ENCODE data around the gene ZNF778. TPM values are rescaled to one million over a fixed set of nuclear protein-coding genes. Genes with fewer than 3 reads are reported as not detected.

ZNF778 gene
- total RNA-seq, 4 donors from 2014 or later = 3.4 to 10.7 (median 6.5) TPM

- peaks cover 48 to 95% (median 51%) of the 10 kb centered on the region in 3 donors for H3K36me3 ChIP-seq
- intact Hi-C loops (cut with DNase I) = no loop called here
- H3K27me3 ChIP-seq = no peaks in the 10 kb centered on the region
- H3K9me3 ChIP-seq = no peaks in the 10 kb centered on the region
- H3K4me1 ChIP-seq = no peaks in the 10 kb centered on the region
- no peak for DNase-seq
- 90 to 96% methylated on average over 4 to 8 of the region's 27 CpGs for WGBS, 2 donors
- H3K4me3 ChIP-seq = no peak overlapping the region
- TF ChIP-seq POLR2A (IDR thresholded peaks at IDR 0.05) = no peak
- TF ChIP-seq, protein P1, sequence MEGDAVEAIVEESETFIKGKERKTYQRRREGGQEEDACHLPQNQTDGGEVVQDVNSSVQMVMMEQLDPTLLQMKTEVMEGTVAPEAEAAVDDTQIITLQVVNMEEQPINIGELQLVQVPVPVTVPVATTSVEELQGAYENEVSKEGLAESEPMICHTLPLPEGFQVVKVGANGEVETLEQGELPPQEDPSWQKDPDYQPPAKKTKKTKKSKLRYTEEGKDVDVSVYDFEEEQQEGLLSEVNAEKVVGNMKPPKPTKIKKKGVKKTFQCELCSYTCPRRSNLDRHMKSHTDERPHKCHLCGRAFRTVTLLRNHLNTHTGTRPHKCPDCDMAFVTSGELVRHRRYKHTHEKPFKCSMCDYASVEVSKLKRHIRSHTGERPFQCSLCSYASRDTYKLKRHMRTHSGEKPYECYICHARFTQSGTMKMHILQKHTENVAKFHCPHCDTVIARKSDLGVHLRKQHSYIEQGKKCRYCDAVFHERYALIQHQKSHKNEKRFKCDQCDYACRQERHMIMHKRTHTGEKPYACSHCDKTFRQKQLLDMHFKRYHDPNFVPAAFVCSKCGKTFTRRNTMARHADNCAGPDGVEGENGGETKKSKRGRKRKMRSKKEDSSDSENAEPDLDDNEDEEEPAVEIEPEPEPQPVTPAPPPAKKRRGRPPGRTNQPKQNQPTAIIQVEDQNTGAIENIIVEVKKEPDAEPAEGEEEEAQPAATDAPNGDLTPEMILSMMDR (IDR thresholded peaks at IDR 0.05) = no peak
- no peak overlapping the region for H3K27ac ChIP-seq
Measured at GRCh38 chr16:89269805-89270665, 52.5 kb downstream of the ZNF778 start.

DNA sequence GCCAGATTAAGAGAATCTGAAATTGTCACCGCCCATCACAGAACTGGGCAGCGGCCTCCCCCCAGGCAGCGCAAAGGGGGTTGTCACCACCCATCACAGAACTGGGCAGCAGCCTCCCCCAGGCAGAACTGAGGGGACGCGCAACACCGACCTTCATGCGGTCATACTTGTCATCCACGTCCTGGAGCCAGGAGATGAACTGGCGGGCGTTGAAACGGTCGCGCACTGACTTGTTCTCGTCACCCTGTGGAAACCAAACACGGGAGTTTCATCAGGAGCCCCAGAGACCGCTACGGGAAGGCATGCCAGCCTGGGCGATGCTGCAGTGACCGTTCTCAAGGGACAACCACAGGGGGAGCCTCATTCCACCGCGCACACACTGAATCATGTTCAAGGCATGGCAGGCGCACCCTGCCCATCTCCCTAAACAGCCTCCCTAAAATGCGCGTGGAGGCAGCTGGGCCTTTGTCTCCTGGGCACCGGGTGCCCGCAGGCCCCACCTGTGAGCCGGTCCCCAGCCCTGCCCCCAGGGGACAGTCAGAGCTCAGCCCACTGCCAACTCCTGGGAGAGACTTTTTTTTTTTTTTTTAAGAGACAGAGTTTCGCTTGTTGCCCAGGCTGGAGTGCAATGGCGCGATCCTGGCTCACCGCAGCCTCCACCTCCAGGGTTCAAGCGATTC lies 53.3 kb downstream of the ZNF778 start:
- 96 to 98% methylated on average over 6 to 8 of the region's 32 CpGs for WGBS, 2 donors
- intact Hi-C loops (cut with DNase I) = no loop called here
- Histone ChIP-seq H3K27me3 (no peaks in the 10 kb centered on the region), H3K9me3 (no peaks in the 10 kb centered on the region), H3K4me1 (no peaks in the 10 kb centered on the region), H3K4me3 (no peak overlapping the region), H3K27ac (no peak overlapping the region), H3K36me3 (peaks cover 53 to 95% (median 54%) of the 10 kb centered on the region in 3 donors)
- no peak for DNase-seq
- TF ChIP-seq, protein P1 (IDR thresholded peaks at IDR 0.05) = no peak

GRCh38 chr16:89272631-89273030 lies 55.1 kb downstream of the ZNF778 start:
- no peak for DNase-seq
- Histone ChIP-seq H3K4me3 (no peak overlapping the region), H3K27me3 (no peaks in the 10 kb centered on the region), H3K36me3 (peaks cover 46 to 95% (median 55%) of the 10 kb centered on the region in 3 donors), H3K9me3 (no peaks in the 10 kb centered on the region), H3K27ac (no peak overlapping the region), H3K4me1 (no peaks in the 10 kb centered on the region)
- WGBS, 2 donors = 95 to 98% methylated on average over 6 of the region's 6 CpGs
- intact Hi-C loops (cut with DNase I) = no loop called here
- TF ChIP-seq POLR2A (IDR thresholded peaks at IDR 0.05) = no peak
- TF ChIP-seq, protein P1 (IDR thresholded peaks at IDR 0.05) = no peak

DNA sequence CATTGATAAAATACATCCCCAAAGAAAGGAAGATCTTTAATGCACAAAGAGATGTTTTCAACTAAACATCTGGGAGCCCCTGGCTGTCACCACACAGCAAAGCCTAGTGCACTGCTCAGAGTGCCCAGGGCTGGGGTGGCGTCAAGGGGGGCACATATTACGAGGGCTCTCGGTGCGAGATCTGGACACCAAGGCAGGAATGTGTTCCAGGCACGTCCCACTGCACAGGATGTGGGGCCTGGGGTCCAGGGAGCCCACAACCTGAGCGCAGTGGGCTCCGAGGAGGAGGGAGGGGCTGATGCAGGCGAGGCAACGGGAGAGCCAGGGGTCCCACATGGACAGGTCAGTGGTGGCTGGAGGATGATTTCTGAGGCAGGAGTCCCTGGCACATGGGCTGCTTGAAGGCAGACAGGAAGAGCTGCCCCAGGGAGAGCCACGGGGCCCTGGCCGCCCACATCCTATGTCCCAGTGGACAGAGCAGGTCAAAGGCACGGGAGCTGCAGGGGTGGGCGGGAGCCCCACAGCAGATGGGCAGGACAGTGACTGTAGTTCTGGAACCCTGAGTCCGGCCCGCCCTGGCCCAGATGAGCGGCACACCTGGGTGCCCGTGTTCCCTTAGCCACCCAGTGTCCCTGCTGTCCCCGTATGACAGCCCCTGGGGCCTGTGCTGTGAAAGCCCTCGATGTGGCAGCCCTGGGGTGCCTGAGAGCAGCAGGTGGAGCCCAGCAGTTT lies 56.4 kb downstream of the ZNF778 start:
- H3K4me1 ChIP-seq = no peaks in the 10 kb centered on the region
- intact Hi-C loops (cut with DNase I) = no loop called here
- peaks cover 55 to 100% (median 56%) of the 10 kb centered on the region in 3 donors for H3K36me3 ChIP-seq
- H3K9me3 ChIP-seq = no peaks in the 10 kb centered on the region
- no peak for DNase-seq
- 90 to 93% methylated on average over 8 to 9 of the region's 19 CpGs for WGBS, 2 donors
- H3K4me3 ChIP-seq = no peak overlapping the region
- no peak overlapping the region for H3K27ac ChIP-seq
- TF ChIP-seq, protein P1 (IDR thresholded peaks at IDR 0.05) = no peak
- no peak for TF ChIP-seq POLR2A (IDR thresholded peaks at IDR 0.05)
- H3K27me3 ChIP-seq = no peaks in the 10 kb centered on the region
